Esophagus squamous epithelium (tissue), 5 donors: ENCODE measurements around the gene GRSF1. TPM values are rescaled to one million over a fixed set of nuclear protein-coding genes. Genes with fewer than 3 reads are reported as not detected.

Source experiments
- DNase-seq: peaks from one replicate; lab custom pipeline; 2025; lab: John Stamatoyannopoulos, UW
- H3K27ac ChIP-seq, 4 donors: fragments of 200-600 bp; sonication (generic); one replicate each; pipeline ENCODE4 v1.5.1; 2016 to 2019; ENCODE audit warnings: mild to moderate bottlenecking in 1 of 4
- H3K27me3 ChIP-seq, 4 donors: fragments of 200-600 bp; sonication (generic); 1 replicate in 3 of 4; 2 replicates in 1 of 4; pipeline versions ENCODE4 v1.5.1 to v1.6.0; 2017 to 2021; ENCODE audit warnings: antibody characterized with exemption in 1 of 4
- H3K36me3 ChIP-seq, 3 donors: fragments of 200-600 bp; sonication (generic); one replicate each; pipeline ENCODE4 v1.5.1; 2016 to 2019
- H3K4me1 ChIP-seq, 3 donors: fragments of 200-600 bp; sonication (generic); one replicate each; pipeline ENCODE4 v1.5.1; 2017 to 2019
- H3K4me3 ChIP-seq, 4 donors: fragments of 200-600 bp; sonication (generic); 1 replicate in 3 of 4; 2 replicates in 1 of 4; pipeline ENCODE4 v1.5.1; 2016 to 2019; ENCODE audit warnings: mild to moderate bottlenecking in 2 of 4, moderate library complexity in 1 of 4
- H3K9me3 ChIP-seq, 3 donors: fragments of 200-600 bp; sonication (generic); one replicate each; pipeline ENCODE4 v1.5.1; 2016 to 2019
- POLR2A ChIP-seq, 4 donors: fragments of 450-650 bp; IDR thresholded peaks; one replicate each; pipeline ENCODE4 v1.6.1; 2017; ENCODE audit warnings: antibody characterized with exemption in 4 of 4, mild to moderate bottlenecking in 4 of 4, moderate library complexity in 3 of 4
- WGBS, 2 donors: methylation state at CpG; one replicate each; pipeline ENCODE4 v1.1.5; 2018; 5-methylcytosine and 5-hydroxymethylcytosine counted together
- intact Hi-C: fragments of 100-400 bp; cut with DNase I; formaldehyde crosslinking; loops from one replicate; pipeline ENCODE4 v1.15.0; 2022
- small RNA-seq, 4 donors: library from RNA; depleted of rRNA; stranded (forward); fragments of <200 nt; gene quantifications; one replicate each; pipeline ENCODE3, GENCODE V24; 2016
- total RNA-seq, 4 donors: library from RNA; depleted of rRNA; stranded (reverse); fragments of >200 nt; gene quantifications; one replicate each; pipeline ENCODE4 v1.1.0, GENCODE V29; 2016
- TF ChIP-seq, protein P1 (sequence below), 6 experiments: fragments of 450-650 bp in 4 of 6; fragments of 200-600 bp in 2 of 6; sonication (generic) in 2 of 6; IDR thresholded peaks; one replicate each; pipeline ENCODE4 v1.5.1; 2016 to 2019; ENCODE audit warnings: antibody characterized with exemption in 6 of 6, mild to moderate bottlenecking in 4 of 6, moderate library complexity in 4 of 6
- donor health status: DM: yes; HTN: yes; CAD: no.

GRSF1 gene
- total RNA-seq, 4 donors from 2014 or later: 33.4 to 59.5 (median 54.0) TPM

DNA sequence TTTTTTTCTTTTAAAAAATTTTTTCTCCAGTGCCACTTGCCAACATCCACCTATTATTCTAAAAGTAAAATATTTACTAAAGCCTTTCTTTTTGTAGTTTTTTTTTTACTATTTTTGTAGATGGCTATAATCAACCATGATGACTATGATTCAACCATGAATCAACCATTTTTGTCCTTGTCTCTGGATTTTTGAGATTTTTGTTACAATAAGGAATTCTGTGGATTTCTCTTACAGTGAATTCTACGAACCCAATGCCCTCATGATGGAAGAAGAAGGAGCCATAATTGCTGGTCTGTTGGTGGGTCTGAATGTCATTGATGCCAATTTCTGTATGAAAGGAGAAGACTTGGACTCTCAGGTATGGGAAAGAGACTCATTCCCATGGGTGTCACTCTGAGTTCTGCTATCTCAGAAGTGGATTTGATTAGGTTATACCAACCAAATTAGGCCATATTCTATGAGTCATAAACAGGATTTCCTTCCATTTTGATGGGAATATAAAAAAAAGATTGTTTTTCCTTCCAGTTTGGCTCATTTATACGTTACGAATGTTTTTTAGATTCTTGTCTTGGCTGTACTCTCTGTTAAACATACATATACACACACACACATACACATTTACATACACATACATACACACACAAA is 71.3 kb downstream of the GRSF1 start:
- Histone ChIP-seq H3K27me3 (no peaks in the 10 kb centered on the region), H3K4me3 (no peak overlapping the region), H3K9me3 (no peaks in the 10 kb centered on the region), H3K36me3 (peaks cover 9 to 99% (median 11%) of the 10 kb centered on the region in 3 donors), H3K27ac (no peak overlapping the region), H3K4me1 (no peaks in the 10 kb centered on the region)
- TF ChIP-seq, protein P1, sequence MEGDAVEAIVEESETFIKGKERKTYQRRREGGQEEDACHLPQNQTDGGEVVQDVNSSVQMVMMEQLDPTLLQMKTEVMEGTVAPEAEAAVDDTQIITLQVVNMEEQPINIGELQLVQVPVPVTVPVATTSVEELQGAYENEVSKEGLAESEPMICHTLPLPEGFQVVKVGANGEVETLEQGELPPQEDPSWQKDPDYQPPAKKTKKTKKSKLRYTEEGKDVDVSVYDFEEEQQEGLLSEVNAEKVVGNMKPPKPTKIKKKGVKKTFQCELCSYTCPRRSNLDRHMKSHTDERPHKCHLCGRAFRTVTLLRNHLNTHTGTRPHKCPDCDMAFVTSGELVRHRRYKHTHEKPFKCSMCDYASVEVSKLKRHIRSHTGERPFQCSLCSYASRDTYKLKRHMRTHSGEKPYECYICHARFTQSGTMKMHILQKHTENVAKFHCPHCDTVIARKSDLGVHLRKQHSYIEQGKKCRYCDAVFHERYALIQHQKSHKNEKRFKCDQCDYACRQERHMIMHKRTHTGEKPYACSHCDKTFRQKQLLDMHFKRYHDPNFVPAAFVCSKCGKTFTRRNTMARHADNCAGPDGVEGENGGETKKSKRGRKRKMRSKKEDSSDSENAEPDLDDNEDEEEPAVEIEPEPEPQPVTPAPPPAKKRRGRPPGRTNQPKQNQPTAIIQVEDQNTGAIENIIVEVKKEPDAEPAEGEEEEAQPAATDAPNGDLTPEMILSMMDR (IDR thresholded peaks at IDR 0.05): no peak
- TF ChIP-seq POLR2A (IDR thresholded peaks at IDR 0.05): no peak
- no peak for DNase-seq
- intact Hi-C loops: no loop called here
- WGBS, 2 donors: 89 to 92% methylated on average over 3 of the region's 3 CpGs

Small RNAs within 50 kb of the gene (small RNA-seq; reads per million reads assigned to genes)
- gene RF00026 (0 reads per million in 4 donors), gene RNU6-891P (0 reads per million in 4 donors)

Other genes starting within 250 kb of the GRSF1 start
- not detected for gene AMBN, start 247.6 kb downstream of the GRSF1 start, total RNA-seq
- gene ENAM, start 211.1 kb downstream of the GRSF1 start, total RNA-seq: not detected
- 100 to 1,000 TPM in 1 of 4 donors, 10 to 100 TPM in 1, 1 to 10 TPM in 1, not detected in 1; 2.0 to 138 (median 29.0) TPM for gene JCHAIN, start 173.4 kb downstream of the GRSF1 start, total RNA-seq
- 10 to 100 TPM; 16.0 to 29.8 (median 24.4) TPM for gene UTP3, start 151.4 kb downstream of the GRSF1 start, total RNA-seq
- 10 to 100 TPM; 30.4 to 63.9 (median 42.4) TPM for gene RUFY3, start 117.9 kb downstream of the GRSF1 start, total RNA-seq
- gene MOB1B, start 62.5 kb upstream of the GRSF1 start, total RNA-seq: 10 to 100 TPM in 3 of 4 donors, 1 to 10 TPM in 1; 8.3 to 17.9 (median 11.6) TPM
- gene DCK, start 153.8 kb upstream of the GRSF1 start, total RNA-seq: 10 to 100 TPM in 3 of 4 donors, 1 to 10 TPM in 1; 8.5 to 22.1 (median 15.9) TPM